HepG2 (cell line): ENCODE data around the gene SLC27A3. TPM values are rescaled to one million over a fixed set of nuclear protein-coding genes. Genes with fewer than 3 reads are reported as not detected.

Source experiments
- ATAC-seq: fragments of 200-7000 bp; cut with Tn5 transposase; 3 replicates; pipeline ENCODE4 v1.9.1; 2020; ENCODE audit warnings: mild to moderate bottlenecking, moderate library complexity
- BruUV-seq: library from RNA; stranded (reverse); fragments of 400-500 nt; replicated peaks from 2 replicates; lab custom pipeline; 2021; lab: Mats Ljungman, UMichigan
- CTCF ChIA-PET: fragments of 300-600 bp; formaldehyde crosslinking; extraction: SDS; loops from one replicate; lab custom pipeline; 2021; ENCODE audit warnings: low total read pairs, inconsistent platforms, low intra/inter-chr PET ratio; lab: Yijun Ruan, JAX
- POLR2A ChIA-PET: fragments of 350-600 bp; sonication (Branson Sonifier 250); formaldehyde crosslinking; loops from one replicate; lab custom pipeline; 2020; ENCODE audit warnings: antibody characterized with exemption, inconsistent platforms; lab: Yijun Ruan, JAX
- DNase-seq: peaks from one replicate; pipeline ENCODE4 v3.0.0-alpha.2; 2015; ENCODE audit warnings: low spot score
- FAIRE-seq: peaks from 3 replicates; lab custom pipeline; 2011; peaks lifted over from hg19 to GRCh38; lab: Jason Lieb, UNC
- H2AFZ ChIP-seq: one replicate; pipeline ENCODE4 v1.6.1; 2011; ENCODE audit warnings: low read length, inconsistent platforms
- H3K27ac ChIP-seq: fragments of 300-600 bp; 3 replicates; pipeline ENCODE4 v1.8.0; 2011; ENCODE audit warnings: mixed run types, mild to moderate bottlenecking, mixed read lengths, low read length, inconsistent platforms; ENCODE audit not compliant: insufficient read depth; ENCODE audit errors: extremely low read length
- H3K27me3 ChIP-seq, 2 experiments: fragments of 200-600 bp in 1 of 2; 2 replicates in 1 of 2; 3 replicates in 1 of 2; pipeline versions ENCODE4 v1.6.0 to v1.8.0; 2011; ENCODE audit warnings: low read length in 2 of 2, mild to moderate bottlenecking in 2 of 2, moderate library complexity in 2 of 2, inconsistent platforms in 1 of 2; ENCODE audit not compliant: insufficient read depth in 2 of 2, control insufficient read depth in 1 of 2
- H3K36me3 ChIP-seq, 2 experiments: fragments of 200-600 bp in 1 of 2; replicated peaks in 1 of 2; 2 replicates in 1 of 2; 3 replicates in 1 of 2; pipeline versions ENCODE4 v1.5.1 to v1.8.0; 2011; ENCODE audit warnings: low read length in 2 of 2, inconsistent platforms in 1 of 2; ENCODE audit not compliant: insufficient read depth in 2 of 2, control insufficient read depth in 1 of 2
- H3K4me1 ChIP-seq: 2 replicates; pipeline ENCODE4 v1.5.1; 2012; ENCODE audit warnings: low read length, inconsistent platforms; ENCODE audit not compliant: insufficient read depth
- H3K4me2 ChIP-seq: 2 replicates; pipeline ENCODE4 v1.6.0; 2011; ENCODE audit warnings: low read depth, low read length, inconsistent platforms
- H3K4me3 ChIP-seq, 3 experiments: fragments of 200-600 bp in 1 of 3; sonication (generic), shearing (Covaris generic) in 1 of 3; replicated peaks in 1 of 3; 2 replicates each; pipeline ENCODE4 v1.5.1; 2011 to 2016; ENCODE audit warnings: low read length in 3 of 3, inconsistent platforms in 2 of 3, low read depth in 2 of 3, mild to moderate bottlenecking in 2 of 3, control low read depth in 1 of 3, mixed read lengths in 1 of 3; ENCODE audit not compliant: insufficient read depth in 1 of 3
- H3K79me2 ChIP-seq: one replicate; pipeline ENCODE4 v1.6.1; 2011; ENCODE audit warnings: low read length, inconsistent platforms; ENCODE audit not compliant: insufficient read depth
- H3K9ac ChIP-seq: 2 replicates; pipeline ENCODE4 v1.6.0; 2011; ENCODE audit warnings: mild to moderate bottlenecking, low read depth, low read length, inconsistent platforms; ENCODE audit not compliant: insufficient read depth
- H3K9me3 ChIP-seq: 2 replicates; pipeline ENCODE4 v1.5.1; 2012; ENCODE audit warnings: mild to moderate bottlenecking, low read length
- H4K20me1 ChIP-seq: 2 replicates; pipeline ENCODE4 v1.6.0; 2011; ENCODE audit warnings: inconsistent platforms, mild to moderate bottlenecking, low read length, moderate library complexity; ENCODE audit not compliant: insufficient read depth
- ZFX ChIP-seq: sonication (generic); formaldehyde crosslinking; IDR thresholded peaks from 2 replicates; pipeline ENCODE4 v1.4.0; 2020; ENCODE audit warnings: mild to moderate bottlenecking, low read depth, missing genetic modification reagents, moderate library complexity
- ZNF766 ChIP-seq: sonication (generic); formaldehyde crosslinking; IDR thresholded peaks from 2 replicates; pipeline ENCODE4 v1.5.0; 2020; ENCODE audit warnings: missing genetic modification reagents, borderline replicate concordance
- ZNF788 ChIP-seq: sonication (generic); formaldehyde crosslinking; IDR thresholded peaks from 2 replicates; pipeline ENCODE4 v1.5.0; 2020; ENCODE audit warnings: mild to moderate bottlenecking, missing genetic modification reagents, borderline replicate concordance
- WGBS: methylation state at CpG from one replicate; pipeline ENCODE4 v1.1.6; 2017; ENCODE audit warnings: low lambda C conversion rate; 5-methylcytosine and 5-hydroxymethylcytosine counted together
- in situ Hi-C: cut with HindIII; loops from 2 replicates; pipeline ENCODE4 v1.10.0; 2017; ENCODE audit warnings: low pct_unique_long_range_greater_than_20kb; ENCODE audit not compliant: extremely low pct_ligation_motif_present
- intact Hi-C: fragments of 100-400 bp; cut with micrococcal nuclease; formaldehyde crosslinking; loops from one replicate; pipeline ENCODE4 v1.10.0; 2022; ENCODE audit not compliant: unreplicated experiment
- polyA plus RNA-seq, 8 experiments: library from polyadenylated mRNA; depleted of rRNA in 3 of 8; stranded (reverse) in 7 of 8; unstranded in 1 of 8; fragments of >200 nt; fragmentation: Illumina TruSeq in 4 of 8; extraction: Trizol in 4 of 8; gene quantifications; 2 replicates each; pipeline versions ENCODE4 v1.2.1 to v1.2.3, GENCODE V29; 2011 to 2016; ENCODE audit warnings: low read depth in 4 of 8, missing spikeins in 1 of 8, mixed read lengths in 1 of 8; ENCODE audit not compliant: insufficient read depth in 1 of 8
- total RNA-seq, 5 experiments: library from RNA; depleted of rRNA; stranded (reverse); fragments of >200 nt; fragmentation: Illumina TruSeq; extraction: Trizol; gene quantifications; 2 replicates each; pipeline ENCODE4 v1.2.3, GENCODE V29; 2016; ENCODE audit warnings: low read depth in 1 of 5
- TF ChIP-seq, protein P1 (sequence below): sonication (generic); formaldehyde crosslinking; IDR thresholded peaks from 2 replicates; pipeline ENCODE4 v1.8.0; 2022; ENCODE audit warnings: missing genetic modification reagents, mild to moderate bottlenecking, inconsistent platforms, borderline replicate concordance
- TF ChIP-seq, protein P2 (sequence below): sonication (generic); formaldehyde crosslinking; IDR thresholded peaks from 2 replicates; pipeline ENCODE4 v1.5.1; 2020; ENCODE audit warnings: mild to moderate bottlenecking, missing genetic modification reagents, moderate library complexity

Gene SLC27A3
- total and polyA plus RNA-seq, 2 of the 13 experiments (the other 11 are each of a cell fraction or from before 2014, with no cell fraction given) = 4.3 to 10.3 TPM

DNA sequence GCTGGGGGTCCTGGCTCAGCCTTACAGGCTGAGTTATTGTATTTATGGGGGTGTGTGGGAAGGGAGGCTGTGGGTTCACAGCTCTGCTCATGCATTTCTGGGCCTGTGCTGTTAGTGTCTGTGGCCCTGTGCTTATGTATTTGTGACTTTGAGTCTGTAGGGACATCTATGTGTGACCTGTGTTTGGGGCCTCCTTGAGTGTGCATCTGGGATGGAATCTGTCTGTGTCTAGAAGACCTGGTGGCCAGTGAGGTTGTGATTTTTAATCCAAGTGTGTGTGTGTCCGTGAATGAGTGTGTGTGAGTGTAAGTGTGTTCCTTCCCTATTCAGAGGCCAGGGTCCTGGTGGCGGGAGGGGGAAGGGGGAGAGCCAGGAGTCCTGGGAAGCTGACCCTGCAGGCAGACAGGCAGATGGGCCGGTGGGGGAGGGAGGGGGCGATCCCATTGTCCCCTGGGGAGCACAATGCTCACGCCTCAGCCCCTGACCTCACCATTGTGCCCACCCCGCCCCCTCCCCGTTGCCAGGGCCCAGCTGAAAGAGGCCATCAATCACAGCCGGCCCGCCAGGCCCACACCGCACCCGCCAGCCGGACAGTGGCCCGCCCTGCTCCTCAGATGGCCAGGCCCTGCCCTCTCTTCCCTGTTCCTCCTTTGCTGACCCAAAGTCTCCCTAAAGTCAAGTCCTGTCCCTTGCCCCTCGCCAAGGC is 19.6 kb downstream of the SLC27A3 start:
- in situ Hi-C loops = loop anchor here (5.0 kb wide), 1 partner anchor 193 kb away; the partner anchor contains the start of gene RAB13
- Histone ChIP-seq H3K4me3 (peak overlapping the region in 2 of 3 experiments; percentile 38 to 60; a peak in 3 of 6 replicates), H3K27me3 (peaks cover 7 to 55% of the 10 kb centered on the region in 2 experiments; a peak in 4 of 5 replicates), H3K4me1 (peaks cover 55% of the 10 kb centered on the region), H3K79me2 (no peaks in the 10 kb centered on the region), H3K36me3 (no peaks in the 10 kb centered on the region), H3K4me2 (peak overlapping the region; percentile 71), H3K9ac (no peak overlapping the region), H3K9me3 (no peaks in the 10 kb centered on the region), H4K20me1 (no peaks in the 10 kb centered on the region), H3K27ac (no peak overlapping the region), H2AFZ (no peak overlapping the region)
- intact Hi-C loops = loop anchor here (5.0 kb wide), 1 partner anchor 173 kb away; the partner anchor contains the start of gene CREB3L4
- FAIRE-seq (no peak), ATAC-seq (peak; percentile 7; the same call in 2 of the 3 replicates), DNase-seq (no peak)
- ChIA-PET POLR2A (interaction anchor here (1.0 kb wide), 1 partner anchor 192 kb away, joined by 8 read pairs; the partner anchor contains the start of gene RAB13), CTCF (no interaction called here)
- WGBS = 17% methylated on average over 4 of the region's 14 CpGs
- no TSS peak for BruUV-seq
- TF ChIP-seq ZFX (CRISPR knock-in tag) (peak; percentile 42; the same call in 1 of the 2 replicates), ZNF788 (CRISPR knock-in tag) (0 out of 2 replicates have a peak, but pooled peaks have one; percentile 13), ZNF766 (CRISPR knock-in tag) (no peak)
- TF ChIP-seq, protein P1, sequence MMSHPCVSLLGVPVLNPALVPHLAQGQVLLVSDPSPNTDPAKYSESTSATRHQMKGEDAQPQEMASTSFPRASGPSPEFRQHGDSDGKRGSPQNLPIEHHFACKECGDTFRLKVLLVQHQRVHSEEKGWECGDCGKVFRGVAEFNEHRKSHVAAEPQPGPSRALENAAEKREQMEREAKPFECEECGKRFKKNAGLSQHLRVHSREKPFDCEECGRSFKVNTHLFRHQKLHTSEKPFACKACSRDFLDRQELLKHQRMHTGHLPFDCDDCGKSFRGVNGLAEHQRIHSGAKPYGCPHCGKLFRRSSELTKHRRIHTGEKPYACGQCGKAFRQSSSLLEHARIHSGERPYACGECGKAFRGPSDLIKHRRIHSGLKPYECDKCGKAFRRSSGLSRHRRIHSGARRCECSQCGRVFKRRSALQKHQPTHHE (CRISPR knock-in tag) = no peak
- TF ChIP-seq, protein P2, sequence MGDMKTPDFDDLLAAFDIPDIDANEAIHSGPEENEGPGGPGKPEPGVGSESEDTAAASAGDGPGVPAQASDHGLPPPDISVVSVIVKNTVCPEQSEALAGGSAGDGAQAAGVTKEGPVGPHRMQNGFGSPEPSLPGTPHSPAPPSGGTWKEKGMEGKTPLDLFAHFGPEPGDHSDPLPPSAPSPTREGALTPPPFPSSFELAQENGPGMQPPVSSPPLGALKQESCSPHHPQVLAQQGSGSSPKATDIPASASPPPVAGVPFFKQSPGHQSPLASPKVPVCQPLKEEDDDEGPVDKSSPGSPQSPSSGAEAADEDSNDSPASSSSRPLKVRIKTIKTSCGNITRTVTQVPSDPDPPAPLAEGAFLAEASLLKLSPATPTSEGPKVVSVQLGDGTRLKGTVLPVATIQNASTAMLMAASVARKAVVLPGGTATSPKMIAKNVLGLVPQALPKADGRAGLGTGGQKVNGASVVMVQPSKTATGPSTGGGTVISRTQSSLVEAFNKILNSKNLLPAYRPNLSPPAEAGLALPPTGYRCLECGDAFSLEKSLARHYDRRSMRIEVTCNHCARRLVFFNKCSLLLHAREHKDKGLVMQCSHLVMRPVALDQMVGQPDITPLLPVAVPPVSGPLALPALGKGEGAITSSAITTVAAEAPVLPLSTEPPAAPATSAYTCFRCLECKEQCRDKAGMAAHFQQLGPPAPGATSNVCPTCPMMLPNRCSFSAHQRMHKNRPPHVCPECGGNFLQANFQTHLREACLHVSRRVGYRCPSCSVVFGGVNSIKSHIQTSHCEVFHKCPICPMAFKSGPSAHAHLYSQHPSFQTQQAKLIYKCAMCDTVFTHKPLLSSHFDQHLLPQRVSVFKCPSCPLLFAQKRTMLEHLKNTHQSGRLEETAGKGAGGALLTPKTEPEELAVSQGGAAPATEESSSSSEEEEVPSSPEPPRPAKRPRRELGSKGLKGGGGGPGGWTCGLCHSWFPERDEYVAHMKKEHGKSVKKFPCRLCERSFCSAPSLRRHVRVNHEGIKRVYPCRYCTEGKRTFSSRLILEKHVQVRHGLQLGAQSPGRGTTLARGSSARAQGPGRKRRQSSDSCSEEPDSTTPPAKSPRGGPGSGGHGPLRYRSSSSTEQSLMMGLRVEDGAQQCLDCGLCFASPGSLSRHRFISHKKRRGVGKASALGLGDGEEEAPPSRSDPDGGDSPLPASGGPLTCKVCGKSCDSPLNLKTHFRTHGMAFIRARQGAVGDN (CRISPR knock-in tag) = peak; percentile 44
